Measurements from ENCODE around the gene SNX9.

DNA sequence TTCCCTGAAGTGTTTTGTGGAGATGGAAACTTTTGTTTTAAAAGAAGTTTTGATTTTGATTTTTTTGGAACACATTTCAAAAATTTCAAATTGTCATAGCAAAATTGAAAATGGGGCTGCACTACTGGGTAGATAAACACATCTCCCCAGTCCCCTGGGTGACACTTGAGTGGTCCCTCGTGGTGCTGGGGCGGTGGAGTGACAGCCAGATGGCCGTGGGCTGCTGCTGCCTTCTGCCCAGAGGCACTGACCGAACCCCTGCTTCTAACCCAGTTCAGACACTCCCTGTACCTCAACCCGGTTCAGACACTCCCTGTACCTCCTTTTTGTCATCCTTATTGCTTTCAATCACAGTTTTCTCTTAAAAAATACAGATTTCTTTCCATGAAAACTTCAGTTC, 88.7 kb downstream of the SNX9 start:
- TF ChIP-seq, protein P1, sequence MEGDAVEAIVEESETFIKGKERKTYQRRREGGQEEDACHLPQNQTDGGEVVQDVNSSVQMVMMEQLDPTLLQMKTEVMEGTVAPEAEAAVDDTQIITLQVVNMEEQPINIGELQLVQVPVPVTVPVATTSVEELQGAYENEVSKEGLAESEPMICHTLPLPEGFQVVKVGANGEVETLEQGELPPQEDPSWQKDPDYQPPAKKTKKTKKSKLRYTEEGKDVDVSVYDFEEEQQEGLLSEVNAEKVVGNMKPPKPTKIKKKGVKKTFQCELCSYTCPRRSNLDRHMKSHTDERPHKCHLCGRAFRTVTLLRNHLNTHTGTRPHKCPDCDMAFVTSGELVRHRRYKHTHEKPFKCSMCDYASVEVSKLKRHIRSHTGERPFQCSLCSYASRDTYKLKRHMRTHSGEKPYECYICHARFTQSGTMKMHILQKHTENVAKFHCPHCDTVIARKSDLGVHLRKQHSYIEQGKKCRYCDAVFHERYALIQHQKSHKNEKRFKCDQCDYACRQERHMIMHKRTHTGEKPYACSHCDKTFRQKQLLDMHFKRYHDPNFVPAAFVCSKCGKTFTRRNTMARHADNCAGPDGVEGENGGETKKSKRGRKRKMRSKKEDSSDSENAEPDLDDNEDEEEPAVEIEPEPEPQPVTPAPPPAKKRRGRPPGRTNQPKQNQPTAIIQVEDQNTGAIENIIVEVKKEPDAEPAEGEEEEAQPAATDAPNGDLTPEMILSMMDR (IDR thresholded peaks at IDR 0.05): no peak
- no peak for TF ChIP-seq EP300 (IDR thresholded peaks at IDR 0.05; ENCODE audit: low read depth)

Data from transverse colon (tissue), 3 donors.